RWPE2 (cell line): ENCODE data around the gene HOXC10.

Experiments used
- ATAC-seq: fragments of 200-7000 bp; cut with Tn5 transposase; 3 replicates; pipeline ENCODE4 v1.9.1; 2021; ENCODE audit warnings: low read depth
- DNase-seq: peaks from one replicate; pipeline ENCODE4 v3.0.0-alpha.2; 2020; ENCODE audit warnings: low spot score
- H3K27ac ChIP-seq: fragments of 450-650 bp; 2 replicates; pipeline ENCODE4 v1.5.1; 2017; ENCODE audit warnings: mild to moderate bottlenecking; ENCODE audit not compliant: poor library complexity, severe bottlenecking
- H3K27me3 ChIP-seq: fragments of 250-450 bp; sonication (Bioruptor Pico); 2 replicates; pipeline ENCODE4 v1.5.1; 2021; ENCODE audit warnings: mild to moderate bottlenecking, moderate library complexity; ENCODE audit not compliant: insufficient read depth, poor library complexity, severe bottlenecking
- H3K36me3 ChIP-seq: fragments of 250-450 bp; sonication (Bioruptor Pico); 2 replicates; pipeline ENCODE4 v1.5.1; 2020; ENCODE audit warnings: low read depth, mild to moderate bottlenecking, moderate library complexity
- H3K4me1 ChIP-seq: fragments of 250-450 bp; sonication (Bioruptor Pico); 2 replicates; pipeline ENCODE4 v1.5.1; 2021; ENCODE audit warnings: mild to moderate bottlenecking, moderate library complexity; ENCODE audit not compliant: insufficient read depth, poor library complexity, severe bottlenecking
- H3K4me3 ChIP-seq: fragments of 250-450 bp; sonication (Bioruptor Pico); 2 replicates; pipeline ENCODE4 v1.5.1; 2021; ENCODE audit warnings: mild to moderate bottlenecking, moderate library complexity; ENCODE audit not compliant: severe bottlenecking
- H3K9me3 ChIP-seq: fragments of 250-450 bp; sonication (Bioruptor Pico); 2 replicates; pipeline ENCODE4 v1.5.1; 2021; ENCODE audit warnings: mild to moderate bottlenecking, moderate library complexity; ENCODE audit not compliant: severe bottlenecking
- CTCF ChIP-seq: fragments of 450-650 bp; IDR thresholded peaks from one replicate; pipeline ENCODE4 v1.5.1; 2017; ENCODE audit warnings: mild to moderate bottlenecking, moderate library complexity; ENCODE audit not compliant: poor library complexity, severe bottlenecking

Gene HOXC10

GRCh38 chr12:53954694-53955035 lies 30.3 kb upstream of the HOXC10 start, which contains the start of gene HOXC12:
HOXC12 (plus strand) TSS chr12:53954903; CDS start chr12:53954930, 27 bp downstream.
- Histone ChIP-seq H3K27ac (no peak within 1 kb of the TSS), H3K9me3 (no peaks in the 10 kb centered on the region), H3K4me3 (peak within 1 kb of the TSS; percentile 13), H3K4me1 (no peaks in the 10 kb centered on the region), H3K36me3 (no peaks in the 10 kb centered on the region), H3K27me3 (peaks cover 100% of the 10 kb centered on the region)
- no peak for ATAC-seq
- peak; percentile 52 for DNase-seq
- no peak for TF ChIP-seq CTCF

GRCh38 chr12:53955036-53955775 lies 29.7 kb upstream of the HOXC10 start:
- Histone ChIP-seq H3K9me3 (no peaks in the 10 kb centered on the region), H3K4me3 (peak overlapping the region; percentile 13), H3K36me3 (no peaks in the 10 kb centered on the region), H3K27me3 (peaks cover 100% of the 10 kb centered on the region), H3K27ac (no peak overlapping the region), H3K4me1 (no peaks in the 10 kb centered on the region)
- 0 out of 3 replicates have a peak, but pooled peaks have one; percentile 6 for ATAC-seq
- TF ChIP-seq CTCF: no peak
- DNase-seq: peak; percentile 39

GRCh38 chr12:53955776-53956250 lies 29.1 kb upstream of the HOXC10 start:
- peaks cover 100% of the 10 kb centered on the region for H3K27me3 ChIP-seq
- DNase-seq: no peak
- no peak for ATAC-seq
- TF ChIP-seq CTCF: no peak
- no peaks in the 10 kb centered on the region for H3K4me1 ChIP-seq
- H3K27ac ChIP-seq: no peak overlapping the region
- H3K9me3 ChIP-seq: no peaks in the 10 kb centered on the region
- no peaks in the 10 kb centered on the region for H3K36me3 ChIP-seq
- no peak overlapping the region for H3K4me3 ChIP-seq

- H3K4me3 ChIP-seq: no peak overlapping the region
- H3K4me1 ChIP-seq: no peaks in the 10 kb centered on the region
- DNase-seq (peak; percentile 45), ATAC-seq (0 out of 3 replicates have a peak, but pooled peaks have one; percentile 26)
- no peak for TF ChIP-seq CTCF
- H3K9me3 ChIP-seq: no peaks in the 10 kb centered on the region
- H3K36me3 ChIP-seq: no peaks in the 10 kb centered on the region
- no peak overlapping the region for H3K27ac ChIP-seq
- peaks cover 100% of the 10 kb centered on the region for H3K27me3 ChIP-seq
Observed at GRCh38 chr12:53956251-53956887, 28.6 kb upstream of the HOXC10 start.
